ENCODE measurements around the gene ORMDL1.

DNA sequence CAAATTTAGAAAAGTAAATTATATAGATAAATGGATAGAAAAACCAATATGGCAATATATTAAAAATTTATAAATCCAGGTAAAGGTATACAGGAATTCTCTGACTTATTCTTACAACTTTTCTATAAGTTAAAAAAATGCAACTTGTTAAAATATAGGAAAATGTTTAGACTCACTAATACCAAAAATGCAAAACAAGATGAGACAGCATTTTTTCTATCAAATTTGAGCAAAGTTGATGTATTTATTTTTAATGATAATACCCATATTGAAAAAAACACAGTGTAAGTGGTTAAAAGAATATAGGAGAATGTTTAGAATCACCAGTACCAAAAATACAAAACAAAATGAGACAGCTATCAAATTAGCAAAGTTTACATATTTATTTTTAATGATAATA, 57.3 kb downstream of the ORMDL1 start:
- TF ChIP-seq EZH2 (IDR thresholded peaks at IDR 0.05; ENCODE audit: borderline replicate concordance, low read length): no peak
- TF ChIP-seq, protein P1, sequence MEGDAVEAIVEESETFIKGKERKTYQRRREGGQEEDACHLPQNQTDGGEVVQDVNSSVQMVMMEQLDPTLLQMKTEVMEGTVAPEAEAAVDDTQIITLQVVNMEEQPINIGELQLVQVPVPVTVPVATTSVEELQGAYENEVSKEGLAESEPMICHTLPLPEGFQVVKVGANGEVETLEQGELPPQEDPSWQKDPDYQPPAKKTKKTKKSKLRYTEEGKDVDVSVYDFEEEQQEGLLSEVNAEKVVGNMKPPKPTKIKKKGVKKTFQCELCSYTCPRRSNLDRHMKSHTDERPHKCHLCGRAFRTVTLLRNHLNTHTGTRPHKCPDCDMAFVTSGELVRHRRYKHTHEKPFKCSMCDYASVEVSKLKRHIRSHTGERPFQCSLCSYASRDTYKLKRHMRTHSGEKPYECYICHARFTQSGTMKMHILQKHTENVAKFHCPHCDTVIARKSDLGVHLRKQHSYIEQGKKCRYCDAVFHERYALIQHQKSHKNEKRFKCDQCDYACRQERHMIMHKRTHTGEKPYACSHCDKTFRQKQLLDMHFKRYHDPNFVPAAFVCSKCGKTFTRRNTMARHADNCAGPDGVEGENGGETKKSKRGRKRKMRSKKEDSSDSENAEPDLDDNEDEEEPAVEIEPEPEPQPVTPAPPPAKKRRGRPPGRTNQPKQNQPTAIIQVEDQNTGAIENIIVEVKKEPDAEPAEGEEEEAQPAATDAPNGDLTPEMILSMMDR (IDR thresholded peaks at IDR 0.05; ENCODE audit: low read length): no peak

Data from OCI-LY1 (cell line).